Loucy (cell line): ENCODE data around the gene FREM1.

Experiments used
- H2AFZ ChIP-seq: fragments of 200-600 bp; sonication (generic); 2 replicates; pipeline ENCODE4 v1.6.0; 2016; ENCODE audit warnings: antibody characterized with exemption, mild to moderate bottlenecking, low read length, moderate library complexity
- H3F3A ChIP-seq: fragments of 200-600 bp; 2 replicates; pipeline ENCODE4 v1.6.0; 2016; ENCODE audit warnings: antibody characterized with exemption, low read depth, mild to moderate bottlenecking
- H3K27me3 ChIP-seq: fragments of 200-600 bp; sonication (generic); 2 replicates; pipeline ENCODE4 v1.6.1; 2014; ENCODE audit warnings: low read length, mild to moderate bottlenecking; ENCODE audit not compliant: insufficient read depth, poor library complexity, severe bottlenecking
- H3K36me3 ChIP-seq: fragments of 200-600 bp; sonication (generic); 2 replicates; pipeline ENCODE4 v1.6.1; 2016; ENCODE audit warnings: low read length; ENCODE audit not compliant: insufficient read depth
- H3K4me1 ChIP-seq: fragments of 200-600 bp; sonication (generic); 2 replicates; pipeline ENCODE4 v1.5.1; 2014; ENCODE audit warnings: low read length, mild to moderate bottlenecking; ENCODE audit not compliant: insufficient read depth, poor library complexity, severe bottlenecking
- H3K4me2 ChIP-seq: fragments of 200-600 bp; sonication (generic); 2 replicates; pipeline ENCODE4 v1.6.0; 2014; ENCODE audit warnings: antibody characterized with exemption, low read length, low read depth, mild to moderate bottlenecking; ENCODE audit not compliant: poor library complexity, severe bottlenecking
- H3K4me3 ChIP-seq: fragments of 200-600 bp; sonication (generic); 2 replicates; pipeline ENCODE4 v1.5.1; 2014; ENCODE audit warnings: low read length, mild to moderate bottlenecking, mixed read lengths; ENCODE audit not compliant: poor library complexity, severe bottlenecking
- H3K79me2 ChIP-seq: fragments of 200-600 bp; sonication (generic); 2 replicates; pipeline ENCODE4 v1.6.1; 2014; ENCODE audit warnings: low read length; ENCODE audit not compliant: insufficient read depth
- H3K9ac ChIP-seq: fragments of 200-600 bp; sonication (generic); 2 replicates; pipeline ENCODE4 v1.6.0; 2014; ENCODE audit warnings: mild to moderate bottlenecking, low read depth, low read length, moderate library complexity; ENCODE audit not compliant: poor library complexity, severe bottlenecking
- H3K9me2 ChIP-seq: fragments of 200-600 bp; sonication (generic); replicated peaks from 2 replicates; pipeline ENCODE4 v1.6.1; 2016; ENCODE audit warnings: low read depth, low read length, mixed read lengths
- H3K9me3 ChIP-seq: fragments of 200-600 bp; sonication (generic); 2 replicates; pipeline ENCODE4 v1.6.1; 2014; ENCODE audit warnings: mild to moderate bottlenecking, antibody characterized with exemption, low read length, low read depth; ENCODE audit not compliant: insufficient read depth
- H4K20me1 ChIP-seq: fragments of 200-600 bp; sonication (generic); 2 replicates; pipeline ENCODE4 v1.6.0; 2014; ENCODE audit warnings: antibody characterized with exemption, low read length, mild to moderate bottlenecking; ENCODE audit not compliant: insufficient read depth, poor library complexity, severe bottlenecking
- CTCF ChIP-seq: fragments of 200-600 bp; sonication (generic); conservative IDR thresholded peaks from 2 replicates; pipeline ENCODE4 v1.5.1; 2014; ENCODE audit warnings: mild to moderate bottlenecking, antibody characterized with exemption, low read length
- EZH2phosphoT487 ChIP-seq: fragments of 200-600 bp; IDR thresholded peaks from 2 replicates; pipeline ENCODE4 v1.6.1; 2018; ENCODE audit warnings: antibody characterized with exemption, mild to moderate bottlenecking, moderate library complexity, borderline replicate concordance

Gene FREM1

GRCh38 chr9:14715102-14715501 is 195.1 kb downstream of the FREM1 start:
- H3K4me2 ChIP-seq: no peak overlapping the region
- H3K9me2 ChIP-seq: no peaks in the 10 kb centered on the region
- H3K4me3 ChIP-seq: no peak overlapping the region
- H3K9me3 ChIP-seq: 0 out of 2 replicates have a peak, but pooled peaks cover 1% of the 10 kb centered on the region
- no peak overlapping the region for H3K9ac ChIP-seq
- H4K20me1 ChIP-seq: no peaks in the 10 kb centered on the region
- no peaks in the 10 kb centered on the region for H3F3A ChIP-seq
- H3K36me3 ChIP-seq: no peaks in the 10 kb centered on the region
- no peaks in the 10 kb centered on the region for H3K27me3 ChIP-seq
- H2AFZ ChIP-seq: no peak overlapping the region
- H3K4me1 ChIP-seq: no peaks in the 10 kb centered on the region
- no peak for TF ChIP-seq EZH2phosphoT487
- TF ChIP-seq CTCF: no peak
- H3K79me2 ChIP-seq: no peaks in the 10 kb centered on the region

GRCh38 chr9:14713187-14713767 is 197.0 kb downstream of the FREM1 start:
- Histone ChIP-seq H3K4me1 (no peaks in the 10 kb centered on the region), H3K79me2 (no peaks in the 10 kb centered on the region), H4K20me1 (no peaks in the 10 kb centered on the region), H3K36me3 (no peaks in the 10 kb centered on the region), H3K9me3 (0 out of 2 replicates have a peak, but pooled peaks cover 3% of the 10 kb centered on the region), H3F3A (no peaks in the 10 kb centered on the region), H3K4me2 (no peak overlapping the region), H3K9ac (no peak overlapping the region), H3K4me3 (no peak overlapping the region), H3K9me2 (no peaks in the 10 kb centered on the region), H2AFZ (no peak overlapping the region), H3K27me3 (no peaks in the 10 kb centered on the region)
- TF ChIP-seq CTCF (no peak), EZH2phosphoT487 (no peak)

- H2AFZ ChIP-seq: no peak overlapping the region
- no peaks in the 10 kb centered on the region for H3K27me3 ChIP-seq
- no peaks in the 10 kb centered on the region for H3K4me1 ChIP-seq
- H3K36me3 ChIP-seq: no peaks in the 10 kb centered on the region
- TF ChIP-seq EZH2phosphoT487 (no peak), CTCF (no peak)
- no peaks in the 10 kb centered on the region for H3K79me2 ChIP-seq
- H3K4me3 ChIP-seq: no peak overlapping the region
- no peaks in the 10 kb centered on the region for H3K9me2 ChIP-seq
- no peak overlapping the region for H3K9ac ChIP-seq
- no peaks in the 10 kb centered on the region for H4K20me1 ChIP-seq
- H3K4me2 ChIP-seq: no peak overlapping the region
- no peaks in the 10 kb centered on the region for H3F3A ChIP-seq
- 0 out of 2 replicates have a peak, but pooled peaks cover 5% of the 10 kb centered on the region for H3K9me3 ChIP-seq
Measured at GRCh38 chr9:14710804-14711203, 199.4 kb downstream of the FREM1 start.
